ENCODE results near the gene CD63. TPM values are rescaled to one million over a fixed set of nuclear protein-coding genes. Genes with fewer than 3 reads are reported as not detected.

The CD63 gene
- total RNA-seq, 1 experiment from 2014 or later = 409 TPM

GRCh38 chr12:55675666-55676065 is 53.1 kb downstream of the CD63 start:
- no peak for ATAC-seq
- ChIA-PET CTCF (interaction anchor here (0.6 to 2.0 kb wide), 4 partner anchors 30 to 475 kb away, joined by 4 to 7 read pairs (median 4); partner anchors contain the start of genes CD63 and RDH5), POLR2A (no interaction called here)
- no peak overlapping the region for H3K27ac Mint-ChIP-seq
- H3K27me3 Mint-ChIP-seq (ENCODE audit: low read depth) = peaks cover 25% of the 10 kb centered on the region
- TF ChIP-seq SP1 (CRISPR knock-in tag; conservative IDR thresholded peaks at IDR 0.05) = no peak
- TF ChIP-seq, protein P1, sequence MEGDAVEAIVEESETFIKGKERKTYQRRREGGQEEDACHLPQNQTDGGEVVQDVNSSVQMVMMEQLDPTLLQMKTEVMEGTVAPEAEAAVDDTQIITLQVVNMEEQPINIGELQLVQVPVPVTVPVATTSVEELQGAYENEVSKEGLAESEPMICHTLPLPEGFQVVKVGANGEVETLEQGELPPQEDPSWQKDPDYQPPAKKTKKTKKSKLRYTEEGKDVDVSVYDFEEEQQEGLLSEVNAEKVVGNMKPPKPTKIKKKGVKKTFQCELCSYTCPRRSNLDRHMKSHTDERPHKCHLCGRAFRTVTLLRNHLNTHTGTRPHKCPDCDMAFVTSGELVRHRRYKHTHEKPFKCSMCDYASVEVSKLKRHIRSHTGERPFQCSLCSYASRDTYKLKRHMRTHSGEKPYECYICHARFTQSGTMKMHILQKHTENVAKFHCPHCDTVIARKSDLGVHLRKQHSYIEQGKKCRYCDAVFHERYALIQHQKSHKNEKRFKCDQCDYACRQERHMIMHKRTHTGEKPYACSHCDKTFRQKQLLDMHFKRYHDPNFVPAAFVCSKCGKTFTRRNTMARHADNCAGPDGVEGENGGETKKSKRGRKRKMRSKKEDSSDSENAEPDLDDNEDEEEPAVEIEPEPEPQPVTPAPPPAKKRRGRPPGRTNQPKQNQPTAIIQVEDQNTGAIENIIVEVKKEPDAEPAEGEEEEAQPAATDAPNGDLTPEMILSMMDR (IDR thresholded peaks at IDR 0.05) = no peak
- TF ChIP-seq MYBL2 (CRISPR knock-in tag; IDR thresholded peaks at IDR 0.05) = no peak
- TF ChIP-seq USF1 (CRISPR knock-in tag; IDR thresholded peaks at IDR 0.05) = no peak
- no peak for TF ChIP-seq E2F1 (CRISPR knock-in tag; IDR thresholded peaks at IDR 0.05)
- TF ChIP-seq TCF7 (CRISPR knock-in tag; IDR thresholded peaks at IDR 0.05; ENCODE audit: low read depth) = no peak
- no peak for TF ChIP-seq STAT6 (CRISPR knock-in tag; conservative IDR thresholded peaks at IDR 0.05; ENCODE audit: low read depth)
- TF ChIP-seq NR1H2 (CRISPR knock-in tag; IDR thresholded peaks at IDR 0.05) = no peak
- TF ChIP-seq EMX1 (CRISPR knock-in tag; IDR thresholded peaks at IDR 0.05) = no peak
- no peak for TF ChIP-seq ZBTB21 (CRISPR knock-in tag; IDR thresholded peaks at IDR 0.05; ENCODE audit: borderline replicate concordance)
- TF ChIP-seq CBFB (CRISPR knock-in tag; IDR thresholded peaks at IDR 0.05; ENCODE audit: low read depth) = no peak
- TF ChIP-seq JAZF1 (CRISPR knock-in tag; IDR thresholded peaks at IDR 0.05) = no peak
- TF ChIP-seq, protein P2, sequence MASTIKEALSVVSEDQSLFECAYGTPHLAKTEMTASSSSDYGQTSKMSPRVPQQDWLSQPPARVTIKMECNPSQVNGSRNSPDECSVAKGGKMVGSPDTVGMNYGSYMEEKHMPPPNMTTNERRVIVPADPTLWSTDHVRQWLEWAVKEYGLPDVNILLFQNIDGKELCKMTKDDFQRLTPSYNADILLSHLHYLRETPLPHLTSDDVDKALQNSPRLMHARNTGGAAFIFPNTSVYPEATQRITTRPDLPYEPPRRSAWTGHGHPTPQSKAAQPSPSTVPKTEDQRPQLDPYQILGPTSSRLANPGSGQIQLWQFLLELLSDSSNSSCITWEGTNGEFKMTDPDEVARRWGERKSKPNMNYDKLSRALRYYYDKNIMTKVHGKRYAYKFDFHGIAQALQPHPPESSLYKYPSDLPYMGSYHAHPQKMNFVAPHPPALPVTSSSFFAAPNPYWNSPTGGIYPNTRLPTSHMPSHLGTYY (CRISPR knock-in tag; IDR thresholded peaks at IDR 0.05) = no peak
- TF ChIP-seq PRRX2 (CRISPR knock-in tag; IDR thresholded peaks at IDR 0.05) = no peak
- no peak for TF ChIP-seq ZNF512 (CRISPR knock-in tag; IDR thresholded peaks at IDR 0.05; ENCODE audit: borderline replicate concordance)
- TF ChIP-seq ZNF219 (CRISPR knock-in tag; IDR thresholded peaks at IDR 0.05; ENCODE audit: borderline replicate concordance) = no peak
- no peak for TF ChIP-seq ZNF281 (CRISPR knock-in tag; IDR thresholded peaks at IDR 0.05)
- no peak for TF ChIP-seq ZNF232 (CRISPR knock-in tag; IDR thresholded peaks at IDR 0.05)
- no peak for TF ChIP-seq TP53 (CRISPR knock-in tag; IDR thresholded peaks at IDR 0.05)
- H3K4me1 Mint-ChIP-seq = no peaks in the 10 kb centered on the region; the same call in 1 of the 2 replicates
- no peaks in the 10 kb centered on the region for H3K36me3 Mint-ChIP-seq
- DNase-seq (ENCODE audit: low spot score) = no peak
- no peaks in the 10 kb centered on the region for H3K9me3 Mint-ChIP-seq
- no peak overlapping the region for H3K4me3 Mint-ChIP-seq

All from WTC11 (cell line).